GM18520 (cell line): ENCODE measurements around the gene BAIAP2.

ENCODE experiments used
- ATAC-seq: cut with Tn5 transposase; IDR thresholded peaks from one replicate; pipeline ENCODE4 v1.9.1; 2021; ENCODE audit not compliant: unreplicated experiment

BAIAP2 gene

GRCh38 chr17:81036197-81036941, 1.4 kb downstream of the BAIAP2 start:
- ATAC-seq: no peak

GRCh38 chr17:81037026-81037797, 2.3 kb downstream of the BAIAP2 start:
- ATAC-seq: no peak

DNA sequence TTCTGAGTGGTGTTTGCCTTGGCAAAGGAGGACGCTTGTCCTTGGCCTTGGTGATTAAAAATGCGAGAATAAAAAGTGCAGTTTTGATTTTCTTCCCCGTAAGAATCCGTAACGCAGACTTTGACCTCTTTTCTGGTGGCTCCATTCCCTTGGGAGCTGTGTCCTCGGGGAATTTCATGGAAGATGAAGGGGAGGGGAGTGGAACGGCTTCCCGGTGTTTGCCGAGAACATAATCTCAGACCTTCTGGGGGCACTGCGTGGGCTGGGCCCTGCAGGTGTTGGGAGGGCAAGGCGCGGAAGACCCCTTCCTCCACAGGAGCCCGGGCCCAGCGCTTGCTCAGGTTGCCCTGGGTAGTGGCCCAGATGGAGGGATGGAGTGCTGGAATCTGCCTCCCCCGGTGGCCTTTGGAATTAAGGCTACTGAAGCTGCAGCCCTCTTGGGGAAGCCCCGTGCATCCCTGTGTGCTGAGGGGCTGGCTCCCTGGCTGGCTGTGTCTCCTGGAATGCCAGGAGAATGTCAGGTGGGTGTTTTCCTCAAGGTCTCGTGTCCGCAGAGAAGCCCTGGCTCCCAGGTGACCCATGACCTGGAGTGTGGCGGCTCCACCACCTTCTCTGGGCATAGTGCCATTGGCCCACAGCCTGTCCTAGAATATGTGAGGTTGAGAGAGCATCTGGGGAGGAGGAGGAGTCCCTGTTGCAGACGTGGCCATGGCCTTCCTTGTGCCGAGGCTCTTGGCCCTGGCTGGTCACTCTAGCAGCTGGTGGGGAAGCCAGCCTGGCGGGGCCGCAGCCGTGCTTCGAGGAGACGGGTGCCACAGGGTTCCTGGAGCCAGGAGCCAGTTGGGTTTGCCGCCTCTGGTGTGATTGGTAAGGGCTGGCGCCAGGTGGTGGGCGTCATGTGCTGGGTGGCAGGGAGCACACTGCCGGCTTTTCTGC, 3.1 kb downstream of the BAIAP2 start:
- no peak for ATAC-seq

- no peak for ATAC-seq
These were observed 4.1 kb downstream of the BAIAP2 start for GRCh38 chr17:81039096-81039495.

- ATAC-seq: no peak
These were observed 5.2 kb downstream of the BAIAP2 start for GRCh38 chr17:81039854-81040758.

DNA sequence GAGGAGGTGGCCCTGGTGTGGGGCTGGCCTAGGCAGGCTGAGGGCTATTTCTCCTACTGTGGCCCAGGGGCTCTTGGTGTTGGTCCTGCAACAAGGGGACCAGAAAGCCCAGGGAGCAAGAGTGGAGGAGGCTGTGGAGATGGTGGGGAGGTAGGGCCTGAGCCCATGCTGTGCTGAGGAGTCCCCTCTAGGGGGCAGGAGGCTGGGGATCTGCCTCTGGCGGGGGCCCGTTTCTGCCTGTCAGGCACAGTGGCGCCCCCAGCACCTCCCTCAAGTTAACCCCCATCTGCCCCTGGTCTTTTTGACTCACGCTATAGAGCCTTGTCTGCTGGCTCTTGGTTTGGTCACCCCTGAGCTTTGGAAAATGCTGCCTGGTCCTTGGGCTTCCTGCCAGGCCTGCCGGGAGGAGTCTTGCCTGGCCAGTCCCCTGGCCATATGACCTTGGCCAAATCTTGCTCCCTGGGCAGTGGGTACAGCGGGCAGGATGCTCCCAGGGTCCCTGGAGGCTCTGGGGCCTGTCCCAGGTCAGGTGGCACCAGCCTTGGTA, 5.9 kb downstream of the BAIAP2 start:
- no peak for ATAC-seq

DNA sequence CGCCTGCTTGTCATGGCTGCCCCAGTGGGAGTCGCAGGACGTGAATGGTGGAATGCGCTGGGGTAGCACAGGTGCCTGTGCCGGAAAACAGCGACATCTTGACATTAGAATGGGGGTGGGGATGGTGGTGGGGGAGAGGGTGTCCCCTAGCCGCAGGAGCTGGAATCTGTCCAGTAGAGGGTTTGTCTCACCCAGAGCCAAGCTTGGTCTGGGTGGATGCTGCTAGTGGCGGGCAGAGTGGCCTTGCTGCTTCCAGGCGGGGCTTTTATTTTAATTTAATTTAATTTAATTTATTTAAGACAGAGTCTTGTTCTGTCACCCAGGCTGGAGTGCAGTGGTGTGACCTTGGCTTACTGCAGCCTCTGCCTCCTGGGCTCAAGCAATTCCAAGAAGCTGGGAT, 7.7 kb downstream of the BAIAP2 start:
- no peak for ATAC-seq

DNA sequence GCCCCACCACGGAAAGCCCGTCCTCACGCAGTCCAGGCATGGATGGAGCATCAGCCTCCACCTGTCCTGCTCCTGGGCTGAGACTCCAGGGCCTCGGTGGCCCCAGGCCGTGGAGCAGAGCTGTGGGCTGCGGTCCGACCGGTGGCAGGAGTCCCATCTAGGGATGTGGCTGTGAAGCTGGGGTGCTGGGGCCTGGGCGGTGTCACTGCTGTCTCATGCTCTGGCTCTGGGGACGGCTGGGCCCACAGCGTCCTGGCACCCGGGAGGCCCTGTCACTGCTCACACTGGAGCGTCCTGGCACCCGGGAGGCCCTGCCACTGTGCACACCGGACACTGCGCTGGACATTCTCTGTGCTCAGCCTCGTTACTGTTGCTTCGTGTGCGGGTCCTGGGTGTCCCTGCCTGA, 8.4 kb downstream of the BAIAP2 start:
- no peak for ATAC-seq

- ATAC-seq: no peak
These were observed 8.9 kb downstream of the BAIAP2 start for GRCh38 chr17:81043725-81044427.

DNA sequence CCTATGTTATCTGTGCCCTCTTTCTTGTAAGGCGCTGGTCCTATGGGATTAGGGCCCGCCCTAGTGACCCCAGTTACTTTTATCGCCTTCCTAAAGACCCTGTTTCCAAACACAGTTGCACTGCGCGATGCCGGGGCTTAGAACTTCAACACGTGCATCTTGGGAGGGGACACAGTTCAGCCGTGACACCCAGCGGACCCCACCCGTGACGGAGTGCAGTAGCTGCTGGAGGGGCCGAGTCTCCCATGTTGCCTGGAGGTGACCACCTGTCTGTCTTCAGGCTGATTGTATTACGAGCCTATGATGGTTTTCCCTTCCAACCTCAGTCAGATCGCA, 9.4 kb downstream of the BAIAP2 start:
- ATAC-seq: no peak

- ATAC-seq: no peak
These were observed 10.0 kb downstream of the BAIAP2 start for GRCh38 chr17:81044764-81045589.

DNA sequence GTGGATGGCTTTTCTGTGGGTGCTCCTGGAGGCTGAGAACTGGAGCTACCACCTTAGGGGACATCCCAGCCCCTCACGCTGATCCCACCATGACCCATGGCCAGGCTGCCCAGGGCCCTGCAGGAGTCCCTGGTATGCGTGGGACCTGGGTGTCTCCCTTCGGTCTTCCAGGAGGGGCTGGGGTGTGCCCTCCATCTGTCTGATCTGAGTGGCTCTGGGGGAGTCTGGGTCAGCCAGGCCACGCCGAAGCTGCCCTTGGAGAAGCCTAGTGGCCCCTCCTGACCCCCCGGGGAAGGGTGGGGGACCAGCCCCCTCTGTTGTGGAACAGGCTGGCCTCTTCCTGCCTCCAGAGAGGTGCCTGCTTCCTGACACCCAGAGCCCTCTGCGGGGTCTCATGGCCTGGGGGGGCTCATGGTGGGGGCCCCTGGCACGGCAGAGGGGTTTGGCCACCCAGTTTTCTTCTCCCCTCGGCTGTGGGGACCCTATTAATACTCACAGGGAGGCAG, 10.7 kb downstream of the BAIAP2 start:
- ATAC-seq: no peak

DNA sequence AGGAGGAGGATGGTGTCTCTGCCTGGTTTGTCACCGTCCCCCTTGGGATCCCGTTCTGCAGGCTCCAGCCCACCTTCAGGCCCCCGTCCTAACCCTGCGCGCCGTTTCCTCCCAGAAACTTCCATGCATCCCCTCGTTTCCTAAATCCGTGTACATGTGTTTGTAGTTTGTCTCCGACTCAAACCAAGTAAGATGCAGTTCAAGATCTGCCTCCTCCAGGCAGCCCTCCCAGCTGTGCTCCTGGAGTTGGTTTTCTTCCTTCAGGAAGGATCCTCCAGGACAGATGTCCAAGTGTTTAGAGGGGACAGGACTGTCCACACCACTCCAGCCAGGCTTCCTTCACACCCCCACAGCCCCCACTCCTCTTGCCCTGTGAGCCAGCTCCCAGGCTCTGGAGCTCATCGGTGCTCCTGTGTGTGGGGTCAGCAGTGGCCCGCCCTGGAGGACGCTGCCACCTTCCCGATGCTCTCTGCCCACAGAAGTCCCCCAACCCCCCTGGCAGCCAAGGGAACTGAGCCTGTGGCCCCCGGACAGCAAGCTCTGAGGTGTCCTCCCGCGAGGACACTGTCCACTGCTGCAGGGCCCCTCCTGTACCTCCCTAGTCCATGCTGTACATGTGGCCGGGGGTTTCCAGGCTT, 11.3 kb downstream of the BAIAP2 start:
- ATAC-seq: no peak

DNA sequence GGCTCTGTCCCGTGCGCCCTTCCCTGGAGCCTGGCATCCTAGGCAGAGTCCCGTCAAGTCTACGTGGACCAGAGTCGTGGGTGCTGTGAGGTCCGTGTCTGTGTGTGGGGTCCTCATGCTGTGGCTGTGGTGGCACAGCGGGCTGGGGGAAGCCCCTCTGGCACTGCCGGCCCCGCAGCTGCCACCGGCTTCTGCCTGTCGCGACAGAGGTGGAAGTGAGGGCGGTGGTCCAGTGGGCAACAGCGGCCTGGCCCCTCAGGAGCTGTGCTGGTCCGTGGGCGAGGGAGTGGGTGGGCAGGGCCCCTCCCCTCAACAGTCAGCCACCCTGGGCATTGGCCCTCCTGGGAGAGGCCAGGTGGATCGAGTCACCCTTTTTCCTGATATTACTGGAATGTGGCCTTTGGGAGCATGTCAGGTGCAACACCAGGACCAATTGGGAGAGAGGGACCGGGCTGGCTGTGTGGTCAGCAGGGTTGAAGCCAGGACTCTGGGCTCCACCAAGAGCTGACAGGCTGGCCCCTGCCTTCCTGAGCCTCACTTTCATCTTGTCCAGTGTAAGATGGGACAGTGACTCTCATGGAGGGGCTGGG, 11.9 kb downstream of the BAIAP2 start:
- ATAC-seq: no peak

DNA sequence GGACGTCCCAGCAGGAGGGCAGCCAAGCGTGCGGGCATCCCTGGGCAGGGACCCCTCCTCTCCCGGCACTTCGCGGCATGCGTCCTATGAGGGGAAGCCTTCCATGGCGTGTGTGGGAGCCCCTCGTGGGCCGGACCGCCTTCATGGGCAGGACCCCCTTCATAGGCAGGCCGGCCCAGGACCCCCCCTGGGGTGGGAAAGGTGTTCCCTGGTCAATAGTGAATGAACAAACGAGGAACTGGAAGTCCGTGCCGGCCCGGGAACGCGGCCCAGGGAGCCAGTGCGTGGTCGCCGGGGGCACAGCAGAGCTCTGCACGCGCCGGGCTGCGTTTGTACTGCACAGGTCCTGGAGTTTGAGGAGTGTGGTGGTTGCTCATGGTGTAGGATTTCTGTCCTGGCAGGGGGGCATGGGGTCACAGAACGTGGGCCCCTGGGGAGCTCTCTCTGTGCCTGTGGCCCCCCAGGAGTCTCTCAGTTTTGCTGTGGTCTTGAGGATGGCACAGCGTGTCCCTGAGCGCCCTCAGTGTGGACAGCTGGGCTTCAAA, 13.9 kb downstream of the BAIAP2 start:
- no peak for ATAC-seq

- ATAC-seq: no peak
These were observed 14.5 kb downstream of the BAIAP2 start for GRCh38 chr17:81049372-81049911.

DNA sequence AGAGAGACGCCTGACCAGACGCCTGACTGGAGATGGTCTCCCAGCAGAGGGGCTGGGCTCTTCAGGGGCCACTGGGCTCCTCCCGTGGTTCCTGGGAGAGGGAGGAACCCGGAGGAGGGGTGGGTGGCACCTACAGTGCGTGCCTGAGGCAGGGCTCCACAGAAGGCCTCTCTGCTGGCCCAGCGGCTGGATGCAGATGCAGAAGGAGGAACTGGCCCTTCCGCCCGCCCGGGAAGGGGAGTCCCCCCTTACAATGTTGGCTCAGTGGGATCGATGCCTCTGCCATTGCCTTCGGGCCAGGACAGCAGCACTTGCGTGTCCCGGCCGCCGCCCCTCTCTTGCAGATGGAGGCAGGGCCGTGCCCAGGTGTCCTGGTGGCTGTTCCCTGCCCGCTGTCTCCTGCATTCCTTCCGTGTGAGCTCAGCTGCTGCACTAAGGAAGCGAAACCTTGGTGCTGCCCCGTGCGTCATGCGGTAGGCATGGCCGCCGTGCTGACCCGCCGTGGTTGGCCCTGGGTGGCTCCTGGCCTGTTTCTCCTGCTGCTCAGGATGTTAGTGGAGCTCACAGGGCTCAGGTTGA, 15.1 kb downstream of the BAIAP2 start:
- no peak for ATAC-seq
